ENCODE measurements around the gene DUOXA2.
A peak's percentile ranks its signal among the peaks of the same experiment; 100 is the strongest.

DUOXA2 gene

DNA sequence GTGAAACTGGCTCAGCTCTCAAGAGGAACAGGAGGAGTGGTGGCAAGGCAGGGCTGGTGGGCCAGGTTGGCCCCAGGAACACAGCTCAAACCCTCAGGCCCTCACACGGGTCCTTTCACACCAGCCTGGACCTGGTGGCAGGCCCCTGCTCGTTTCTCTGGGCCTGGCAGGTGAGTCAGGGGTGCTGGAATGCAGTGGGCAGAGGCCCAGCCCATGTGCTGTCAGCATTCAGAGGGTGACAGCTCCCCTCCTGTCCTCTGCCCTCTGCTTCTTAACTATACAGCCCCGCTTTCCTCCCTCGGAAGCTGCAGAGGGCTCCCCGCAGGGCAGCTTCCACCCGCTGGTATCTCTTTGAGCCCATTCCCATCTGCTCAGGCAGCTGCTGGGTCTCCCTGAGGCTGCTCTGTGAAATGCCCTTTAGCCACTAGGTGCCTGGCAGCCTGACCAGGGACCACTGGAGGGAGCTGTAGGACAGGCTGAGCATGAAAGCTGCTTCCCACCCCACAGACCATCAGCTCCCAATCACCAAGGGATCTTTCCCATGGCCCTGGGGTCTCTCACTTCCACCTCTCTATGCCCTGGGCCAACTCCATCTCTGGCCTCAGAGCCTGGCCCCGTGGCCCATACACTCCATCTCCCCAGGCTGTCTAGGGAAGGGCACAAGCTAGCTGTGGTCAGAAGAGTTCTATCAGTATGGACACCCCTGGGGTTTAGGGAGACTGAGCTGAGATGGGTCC, 48.8 kb downstream of the DUOXA2 start:
- DNase-seq, result peak; percentile 53 to 85

DNA sequence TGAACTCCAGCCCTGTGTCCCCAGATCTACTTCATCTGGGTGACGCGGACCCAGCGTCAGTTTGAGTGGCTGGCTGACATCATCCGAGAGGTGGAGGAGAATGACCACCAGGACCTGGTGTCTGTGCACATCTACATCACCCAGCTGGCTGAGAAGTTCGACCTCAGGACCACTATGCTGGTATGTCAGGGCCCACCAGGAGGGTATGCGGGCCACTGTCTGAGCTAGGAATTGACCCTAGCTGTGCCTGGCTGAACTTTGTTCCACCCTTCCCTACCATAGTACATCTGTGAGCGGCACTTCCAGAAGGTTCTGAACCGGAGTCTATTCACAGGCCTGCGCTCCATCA, 49.4 kb downstream of the DUOXA2 start:
- no peak for DNase-seq

DNA sequence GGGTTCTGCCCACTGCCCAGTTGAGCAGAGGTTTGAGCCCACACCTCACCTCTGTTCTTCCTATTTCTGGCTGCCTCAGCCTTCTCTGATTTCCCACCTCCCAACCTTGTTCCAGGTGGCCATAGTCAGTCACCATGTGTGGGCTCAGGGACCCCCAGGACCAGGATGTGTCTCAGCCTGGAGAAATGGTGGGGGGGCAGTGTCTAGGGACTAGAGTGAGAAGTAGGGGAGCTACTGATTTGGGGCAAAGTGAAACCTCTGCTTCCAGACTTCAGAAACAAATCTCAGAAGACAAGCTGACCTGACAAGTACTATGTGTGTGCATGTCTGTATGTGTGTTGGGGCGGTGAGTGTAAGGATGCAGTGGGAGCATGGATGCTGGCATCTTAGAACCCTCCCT, 50.8 kb downstream of the DUOXA2 start:
- DNase-seq, result no peak

DNA sequence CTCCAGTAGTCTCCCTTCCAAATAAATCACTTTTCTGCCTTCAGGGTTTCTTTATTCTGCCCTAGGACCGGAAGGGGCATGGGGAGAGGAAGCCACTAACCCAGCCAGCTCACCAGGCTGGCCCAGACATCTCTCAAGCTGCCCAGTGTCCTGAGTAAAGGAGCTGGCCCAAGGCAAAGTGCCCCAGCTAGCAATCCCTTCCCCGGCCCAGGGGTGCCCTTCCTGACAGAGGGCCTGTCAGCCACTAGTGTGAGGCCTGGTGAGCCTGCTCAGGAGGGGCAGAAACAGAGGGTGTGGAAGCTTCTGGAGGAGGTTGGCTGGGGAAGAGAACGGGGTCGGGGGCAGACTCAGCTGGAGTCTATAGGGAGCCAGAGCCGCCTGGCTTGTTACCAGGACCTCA, 51.4 kb downstream of the DUOXA2 start:
- DNase-seq, result no peak

DNA sequence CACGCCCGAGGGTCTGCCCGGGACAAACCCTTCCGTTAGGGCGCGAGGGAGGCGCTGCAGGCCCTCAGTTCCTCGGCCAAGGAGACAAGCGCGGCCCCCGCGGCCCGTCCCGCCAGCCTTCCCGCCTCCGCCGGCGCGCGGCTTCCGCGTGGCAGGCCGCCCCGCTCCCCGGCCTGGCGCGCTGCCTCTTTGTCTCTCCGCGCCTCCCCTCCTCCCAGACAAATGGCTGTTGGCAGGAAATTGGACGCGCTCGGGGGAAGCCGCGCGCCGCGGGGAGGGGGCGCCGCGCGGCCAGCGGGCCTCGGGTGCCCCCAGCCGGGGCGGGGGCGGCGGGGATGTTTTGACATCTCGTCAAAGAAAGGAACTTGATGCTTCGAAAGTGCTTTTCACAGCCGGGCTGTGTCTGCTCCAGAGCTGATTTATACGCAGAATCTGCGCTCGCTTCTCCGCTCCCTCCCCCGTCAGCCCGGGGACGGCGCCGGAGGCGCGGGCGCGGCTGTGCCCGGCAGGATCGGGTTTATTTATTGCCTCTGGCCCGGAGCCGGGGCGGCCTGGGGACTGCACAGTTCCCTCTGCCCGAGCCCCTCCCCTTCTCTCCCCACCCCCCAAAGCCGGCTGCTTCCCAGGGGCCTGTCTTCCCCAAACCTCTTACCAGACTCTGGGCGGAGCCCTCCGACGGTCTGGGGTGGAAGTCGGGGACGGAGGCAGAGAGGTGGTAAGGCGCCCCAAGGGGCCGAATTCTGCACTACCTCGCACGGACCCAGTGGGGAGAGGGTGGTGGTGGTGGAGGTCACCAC, 52.9 kb downstream of the DUOXA2 start:
- DNase-seq, result peak; percentile 65 to 83

DNA sequence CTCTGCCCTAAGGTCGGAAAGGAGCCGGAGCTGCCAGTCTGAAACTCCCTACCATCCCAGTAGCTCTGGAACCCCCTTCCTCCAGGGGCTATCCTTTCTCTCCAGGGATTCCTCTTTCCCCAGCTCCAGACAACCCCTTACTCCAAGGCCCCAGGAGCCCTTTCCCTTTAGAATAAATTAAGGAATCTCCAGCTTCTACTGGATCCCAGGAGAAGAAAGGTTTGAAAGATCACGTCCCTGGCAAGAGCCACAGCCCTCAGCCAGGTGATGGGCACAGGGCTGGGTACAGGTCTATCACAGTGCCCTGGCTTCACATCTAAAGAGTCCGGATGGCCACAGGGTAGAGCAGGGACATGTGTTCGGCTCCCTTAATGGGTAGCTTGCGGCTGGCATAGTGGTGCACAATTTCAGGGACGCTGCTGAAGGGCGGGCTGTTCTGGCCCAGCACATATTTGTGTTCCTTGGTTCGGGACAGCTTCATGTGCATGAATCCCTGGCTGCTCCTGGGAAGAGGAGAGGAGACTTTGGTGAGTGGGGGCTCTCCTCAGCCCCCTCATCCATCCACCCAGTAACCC, 53.6 kb downstream of the DUOXA2 start:
- DNase-seq, result peak in 1 of 2 experiments; percentile 37
